Measurements from ENCODE around the gene KIAA0232. TPM values are rescaled to one million over a fixed set of nuclear protein-coding genes. Genes with fewer than 3 reads are reported as not detected.

Gene KIAA0232
- total and polyA plus RNA-seq, 2 of the 8 experiments (the other 6 are each of a cell fraction or from before 2014, with no cell fraction given) = 5.6 to 23.3 TPM

DNA sequence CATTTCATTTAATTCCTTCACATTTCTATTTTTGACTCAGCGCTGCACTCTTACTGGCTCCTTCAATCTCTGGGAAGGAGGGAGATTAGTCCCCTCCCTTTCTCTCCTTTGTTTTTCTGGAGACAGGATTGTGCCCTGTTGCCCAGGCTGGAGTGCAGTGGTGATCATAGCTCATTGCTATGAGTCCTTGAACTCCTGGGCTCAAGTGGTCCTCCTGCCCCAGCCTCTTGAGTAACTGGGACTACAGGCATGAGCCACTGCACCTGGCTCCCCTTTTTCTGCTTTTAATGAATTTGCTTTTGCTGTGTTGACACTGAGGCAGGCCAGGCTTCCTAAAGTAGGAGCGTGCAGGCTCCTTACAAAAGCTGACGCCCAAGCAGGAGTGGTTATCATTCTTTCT is 137.6 kb downstream of the KIAA0232 start:
- Histone ChIP-seq H4K5ac (ENCODE audit: insufficient read length, low read depth, low read length) (no peak overlapping the region), H2BK120ac (replicated peaks; ENCODE audit: low read depth, low read length) (no peak overlapping the region), H3K23me2 (ENCODE audit: low read depth, low read length) (no peaks in the 10 kb centered on the region), H3K4me3 (ENCODE audit: extremely low read depth in 1 of 4, insufficient read depth in 2 of 4, low read depth in 3 of 4, low read length in 4 of 4) (no peak overlapping the region), H3K79me1 (ENCODE audit: low read depth, low read length) (peaks cover 8% of the 10 kb centered on the region), H2BK15ac (ENCODE audit: low read length) (no peak overlapping the region), H4K91ac (replicated peaks; ENCODE audit: insufficient read length, low read length) (no peak overlapping the region), H2BK20ac (ENCODE audit: low read length) (no peak overlapping the region), H3K27ac (ENCODE audit: low read depth, low read length) (no peak overlapping the region), H2AK5ac (ENCODE audit: low read depth, low read length) (no peak overlapping the region), H3K4me2 (ENCODE audit: insufficient read depth in 1 of 2, low read depth in 2 of 2, low read length in 2 of 2) (no peak overlapping the region), H3K36me3 (ENCODE audit: control insufficient read depth in 2 of 4, insufficient read depth in 4 of 4, low read length in 3 of 4) (peaks cover 5 to 10% (median 7%) of the 10 kb centered on the region in 4 experiments; a peak in 7 of 8 replicates), H3K23ac (ENCODE audit: insufficient read length) (no peak overlapping the region), H3K18ac (ENCODE audit: extremely low read depth, low read length) (no peak overlapping the region), H3K27me3 (replicated peaks in 1 of 4; ENCODE audit: control insufficient read depth in 3 of 4, extremely low read depth in 1 of 4, insufficient read depth in 3 of 4, low read length in 3 of 4) (no peaks in the 10 kb centered on the region), H2BK12ac (ENCODE audit: low read depth, low read length) (no peak overlapping the region), H3K56ac (replicated peaks; ENCODE audit: insufficient read length, low read depth, low read length) (no peak overlapping the region), H4K8ac (ENCODE audit: extremely low read depth, insufficient read depth, low read length) (no peak overlapping the region), H3K9ac (replicated peaks in 1 of 4; ENCODE audit: extremely low read depth in 1 of 4, low read depth in 3 of 4, low read length in 3 of 4) (no peak overlapping the region), H3K9me3 (ENCODE audit: insufficient read depth in 2 of 2, low read depth in 1 of 2, low read length in 1 of 2) (no peaks in the 10 kb centered on the region), H2AFZ (ENCODE audit: low read length) (no peak overlapping the region), H3K14ac (ENCODE audit: insufficient read length) (no peak overlapping the region), H4K20me1 (replicated peaks in 1 of 2; ENCODE audit: control insufficient read depth in 1 of 2, insufficient read depth in 2 of 2, low read length in 2 of 2) (peaks cover 4 to 23% of the 10 kb centered on the region in 2 experiments), H3K79me2 (ENCODE audit: control insufficient read depth in 1 of 2, insufficient read depth in 2 of 2, low read length in 2 of 2) (peaks cover 0 to 44% of the 10 kb centered on the region in 2 experiments; a peak in 2 of 4 replicates), H3K4ac (replicated peaks; ENCODE audit: insufficient read length, low read depth, low read length) (no peak overlapping the region), H3K4me1 (replicated peaks in 1 of 4; ENCODE audit: control insufficient read depth in 3 of 4, insufficient read depth in 4 of 4, low read length in 3 of 4) (peaks cover 0 to 22% (median 9%) of the 10 kb centered on the region in 4 experiments; a peak in 5 of 7 replicates), H2BK5ac (ENCODE audit: low read depth, low read length) (no peak overlapping the region)
- ChIA-PET CTCF (ENCODE audit: partially characterized antibody) (interaction anchor here (0.6 to 1.7 kb wide), 5 partner anchors 9 to 103 kb away, joined by 3 to 9 read pairs (median 4); no protein-coding TSS in a partner anchor), POLR2A (ENCODE audit: partially characterized antibody) (interaction anchor here (1.2 kb wide), 1 partner anchor 9 kb away, joined by 3 read pairs; no protein-coding TSS in a partner anchor)
- WGBS, 2 experiments (ENCODE audit: extremely low coverage in 1 of 2, insufficient coverage in 1 of 2, insufficient read length in 1 of 2, insufficient replicate concordance in 2 of 2, low coverage in 1 of 2, low lambda C conversion rate in 2 of 2, missing lambda C conversion rate in 1 of 2) = 63% methylated on average over 3 of the region's 3 CpGs; no CpG with 5 or more reads in 1 of the 2 experiments
- DNase-seq (ENCODE audit: low read depth in 1 of 2, low spot score in 2 of 2) (no peak), FAIRE-seq (no peak)
- TF ChIP-seq ASH2L (IDR thresholded peaks at IDR 0.05; ENCODE audit: low read length) (no peak), GABPA (IDR thresholded peaks at IDR 0.05; ENCODE audit: borderline replicate concordance, insufficient read depth, low read length) (no peak), CREB1 (IDR thresholded peaks at IDR 0.05) (no peak), SP4 (IDR thresholded peaks at IDR 0.05; ENCODE audit: low read length) (no peak), ATF2 (IDR thresholded peaks at IDR 0.05; ENCODE audit: low read length) (no peak), CBX5 (IDR thresholded peaks at IDR 0.05; ENCODE audit: low read depth, low read length) (no peak), TEAD4 (IDR thresholded peaks at IDR 0.05; ENCODE audit: low read depth, low read length) (no peak), JUN (IDR thresholded peaks at IDR 0.05; ENCODE audit: low read depth, low read length) (no peak), YY1 (IDR thresholded peaks at IDR 0.05; ENCODE audit: low read depth, low read length) (no peak), CBX8 (IDR thresholded peaks at IDR 0.05; ENCODE audit: borderline replicate concordance, low read depth, low read length) (no peak), TCF12 (IDR thresholded peaks at IDR 0.05; ENCODE audit: low read depth, low read length) (no peak), CTBP2 (IDR thresholded peaks at IDR 0.05; ENCODE audit: borderline replicate concordance, insufficient read depth, insufficient read length, low read length) (no peak), TBP (IDR thresholded peaks at IDR 0.05; ENCODE audit: low read depth, low read length) (no peak)

Measured in H1 (cell line).